ENCODE results near the gene KISS1R. TPM values are rescaled to one million over a fixed set of nuclear protein-coding genes. Genes with fewer than 3 reads are reported as not detected.

The KISS1R gene
- total and polyA plus RNA-seq, 12 donors, result 0.25 to 0.44 TPM; not detected in 10

- no peaks in the 10 kb centered on the region for H3K9me3 ChIP-seq (replicated peaks in 1 of 3)
- WGBS, 4 donors, result 52 to 72% (median 69%) methylated on average over 20 to 22 of the region's 22 CpGs
- no peaks in the 10 kb centered on the region for H3K27me3 ChIP-seq
- TF ChIP-seq POLR2A (IDR thresholded peaks at IDR 0.05) (no peak), CTCF (IDR thresholded peaks at IDR 0.05) (no peak)
- H3K36me3 ChIP-seq (replicated peaks in 1 of 2), result no peaks in the 10 kb centered on the region
- no peak for DNase-seq
- no peak overlapping the region for H3K4me3 ChIP-seq
- H3K27ac ChIP-seq, result no peak overlapping the region
- intact Hi-C loops (cut with DNase I), result no loop called here
- H3K4me1 ChIP-seq (replicated peaks in 1 of 2), result peaks cover 13 to 20% of the 10 kb centered on the region in 2 donors
These were observed 27.6 kb downstream of the KISS1R start for GRCh38 chr19:944663-945241.

GRCh38 chr19:945401-946252 is 28.5 kb downstream of the KISS1R start:
- no peak for DNase-seq
- Histone ChIP-seq H3K36me3 (replicated peaks in 1 of 2) (no peaks in the 10 kb centered on the region), H3K27me3 (no peaks in the 10 kb centered on the region), H3K9me3 (replicated peaks in 1 of 3) (no peaks in the 10 kb centered on the region), H3K4me1 (replicated peaks in 1 of 2) (peaks cover 5 to 15% of the 10 kb centered on the region in 2 donors), H3K4me3 (no peak overlapping the region), H3K27ac (no peak overlapping the region)
- intact Hi-C loops (cut with DNase I), result no loop called here
- TF ChIP-seq POLR2A (IDR thresholded peaks at IDR 0.05) (no peak), CTCF (IDR thresholded peaks at IDR 0.05) (no peak)
- 90 to 93% (median 92%) methylated on average over 18 to 37 of the region's 37 CpGs for WGBS, 4 donors

GRCh38 chr19:947090-947706 is 30.1 kb downstream of the KISS1R start:
- no peak for TF ChIP-seq POLR2A (IDR thresholded peaks at IDR 0.05)
- TF ChIP-seq CTCF (IDR thresholded peaks at IDR 0.05), result no peak
- no peak overlapping the region for H3K27ac ChIP-seq
- no peaks in the 10 kb centered on the region for H3K36me3 ChIP-seq (replicated peaks in 1 of 2)
- intact Hi-C loops (cut with DNase I), result no loop called here
- H3K27me3 ChIP-seq, result no peaks in the 10 kb centered on the region
- DNase-seq, result no peak
- no peak overlapping the region for H3K4me3 ChIP-seq
- no peaks in the 10 kb centered on the region for H3K9me3 ChIP-seq (replicated peaks in 1 of 3)
- WGBS, 4 donors, result 80 to 98% (median 86%) methylated on average over 11 to 30 of the region's 30 CpGs
- H3K4me1 ChIP-seq (replicated peaks in 1 of 2), result peaks cover 0 to 5% of the 10 kb centered on the region in 2 donors

Data from adrenal gland (tissue), 12 donors.